GM19099 (cell line): ENCODE results near the gene GNAS-AS1.

Experiments used
- POLR2A ChIP-seq: IDR thresholded peaks from 3 replicates; pipeline ENCODE4 v1.6.1; 2011; ENCODE audit warnings: low read depth; ENCODE audit not compliant: insufficient read length; ENCODE audit errors: extremely low read depth

The GNAS-AS1 gene

DNA sequence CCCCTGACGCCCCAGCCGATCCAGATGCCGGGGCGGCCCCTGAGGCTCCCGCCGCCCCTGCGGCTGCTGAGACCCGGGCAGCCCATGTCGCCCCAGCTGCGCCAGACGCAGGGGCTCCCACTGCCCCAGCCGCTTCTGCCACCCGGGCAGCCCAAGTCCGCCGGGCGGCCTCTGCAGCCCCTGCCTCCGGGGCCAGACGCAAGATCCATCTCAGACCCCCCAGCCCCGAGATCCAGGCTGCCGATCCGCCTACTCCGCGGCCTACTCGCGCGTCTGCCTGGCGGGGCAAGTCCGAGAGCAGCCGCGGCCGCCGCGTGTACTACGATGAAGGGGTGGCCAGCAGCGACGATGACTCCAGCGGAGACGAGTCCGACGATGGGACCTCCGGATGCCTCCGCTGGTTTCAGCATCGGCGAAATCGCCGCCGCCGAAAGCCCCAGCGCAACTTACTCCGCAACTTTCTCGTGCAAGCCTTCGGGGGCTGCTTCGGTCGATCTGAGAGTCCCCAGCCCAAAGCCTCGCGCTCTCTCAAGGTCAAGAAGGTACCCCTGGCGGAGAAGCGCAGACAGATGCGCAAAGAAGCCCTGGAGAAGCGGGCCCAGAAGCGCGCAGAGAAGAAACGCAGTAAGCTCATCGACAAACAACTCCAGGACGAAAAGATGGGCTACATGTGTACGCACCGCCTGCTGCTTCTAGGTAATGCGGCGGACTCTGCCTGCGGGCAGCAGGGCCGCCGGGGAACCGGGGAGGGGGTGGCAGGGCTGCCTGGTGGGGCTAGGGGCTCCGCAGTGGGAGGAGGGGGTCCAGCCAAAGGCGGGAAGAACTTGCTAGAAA lies 4.2 kb upstream of the GNAS-AS1 start:
- no peak for TF ChIP-seq POLR2A

DNA sequence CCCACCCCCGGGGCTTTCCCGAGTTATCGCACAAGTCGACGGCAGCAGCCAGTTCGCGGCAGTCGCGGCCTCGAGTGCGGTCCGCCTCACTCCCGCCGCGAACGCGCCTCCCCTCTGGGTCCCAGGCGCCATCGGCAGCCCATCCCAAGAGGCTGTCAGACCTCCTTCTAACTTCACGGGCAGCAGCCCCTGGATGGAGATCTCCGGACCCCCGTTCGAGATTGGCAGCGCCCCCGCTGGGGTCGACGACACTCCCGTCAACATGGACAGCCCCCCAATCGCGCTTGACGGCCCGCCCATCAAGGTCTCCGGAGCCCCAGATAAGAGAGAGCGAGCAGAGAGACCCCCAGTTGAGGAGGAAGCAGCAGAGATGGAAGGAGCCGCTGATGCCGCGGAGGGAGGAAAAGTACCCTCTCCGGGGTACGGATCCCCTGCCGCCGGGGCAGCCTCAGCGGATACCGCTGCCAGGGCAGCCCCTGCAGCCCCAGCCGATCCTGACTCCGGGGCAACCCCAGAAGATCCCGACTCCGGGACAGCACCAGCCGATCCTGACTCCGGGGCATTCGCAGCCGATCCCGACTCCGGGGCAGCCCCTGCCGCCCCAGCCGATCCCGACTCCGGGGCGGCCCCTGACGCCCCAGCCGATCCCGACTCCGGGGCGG lies 3.4 kb upstream of the GNAS-AS1 start:
- no peak for TF ChIP-seq POLR2A

DNA sequence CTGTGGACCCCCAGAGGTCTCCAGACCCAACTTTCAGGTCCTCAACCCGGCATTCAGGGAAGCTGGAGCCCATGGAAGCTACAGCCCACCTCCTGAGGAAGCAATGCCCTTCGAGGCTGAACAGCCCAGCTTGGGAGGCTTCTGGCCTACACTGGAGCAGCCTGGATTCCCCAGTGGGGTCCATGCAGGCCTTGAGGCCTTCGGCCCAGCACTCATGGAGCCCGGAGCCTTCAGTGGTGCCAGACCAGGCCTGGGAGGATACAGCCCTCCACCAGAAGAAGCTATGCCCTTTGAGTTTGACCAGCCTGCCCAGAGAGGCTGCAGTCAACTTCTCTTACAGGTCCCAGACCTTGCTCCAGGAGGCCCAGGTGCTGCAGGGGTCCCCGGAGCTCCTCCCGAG lies 2.8 kb upstream of the GNAS-AS1 start:
- TF ChIP-seq POLR2A: no peak

DNA sequence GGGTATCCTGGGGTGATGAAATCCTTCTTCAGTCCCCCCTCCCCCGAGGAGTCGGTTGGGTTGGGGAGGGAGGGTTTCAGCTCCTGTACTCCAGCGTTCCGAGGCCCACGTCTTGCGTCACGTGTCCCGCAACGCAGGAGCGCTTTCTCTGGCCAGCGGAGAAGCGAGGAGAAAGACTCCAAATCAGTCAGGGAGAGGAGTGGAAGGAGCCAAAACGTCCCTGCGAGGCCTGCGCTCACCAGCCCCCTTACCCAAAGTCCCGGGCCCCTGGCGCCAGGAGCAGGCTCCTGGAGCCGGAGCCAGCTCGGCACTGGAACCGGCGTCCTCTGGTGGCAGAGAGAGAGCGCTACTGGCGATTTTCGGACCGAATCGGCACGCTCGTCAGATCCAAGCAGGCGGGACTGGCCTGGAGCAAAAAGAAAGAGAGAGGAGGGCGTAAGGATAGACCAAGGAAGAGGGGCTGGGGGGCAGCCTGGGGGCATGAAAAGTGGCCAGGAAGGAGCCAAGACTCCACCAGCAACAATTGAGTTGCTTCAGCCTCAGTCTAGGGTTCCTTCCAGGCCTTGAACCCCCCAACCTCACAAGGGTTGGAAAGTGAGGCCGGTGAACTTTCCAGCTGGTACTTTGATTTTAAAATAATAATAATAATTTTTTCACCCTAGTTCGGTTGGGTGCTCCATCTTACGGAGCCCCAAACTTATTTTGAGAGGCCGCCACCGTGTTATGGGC lies 2.0 kb upstream of the GNAS-AS1 start, which contains the start of gene GNAS:
Gene GNAS, plus strand, starts transcription at position 174 of the 729 bp plus-strand sequence.
- no peak for TF ChIP-seq POLR2A

DNA sequence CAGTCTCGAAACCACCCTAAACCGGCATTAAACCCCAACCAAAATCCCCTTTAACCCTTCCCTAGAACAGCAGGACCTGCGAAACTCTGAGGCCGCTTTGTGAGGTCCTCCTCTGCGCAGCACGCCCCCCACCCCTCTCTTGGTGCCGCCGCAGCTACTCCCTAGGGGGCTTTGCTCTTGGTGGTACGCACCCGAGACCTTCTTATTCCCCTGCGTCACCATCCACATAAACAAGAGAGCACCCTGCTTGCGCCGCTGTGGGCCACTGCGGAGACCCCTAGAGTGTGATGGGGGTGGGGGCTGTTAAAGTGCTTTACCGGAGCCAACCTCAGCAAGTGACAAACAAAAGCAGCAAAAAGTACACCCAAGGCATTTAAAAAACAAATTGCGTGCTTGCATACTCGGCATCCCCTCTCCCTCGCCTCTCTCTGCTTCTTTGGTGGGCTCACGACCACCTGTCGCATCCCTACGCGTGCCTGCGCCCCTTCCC lies 1.3 kb upstream of the GNAS-AS1 start:
- TF ChIP-seq POLR2A: no peak

DNA sequence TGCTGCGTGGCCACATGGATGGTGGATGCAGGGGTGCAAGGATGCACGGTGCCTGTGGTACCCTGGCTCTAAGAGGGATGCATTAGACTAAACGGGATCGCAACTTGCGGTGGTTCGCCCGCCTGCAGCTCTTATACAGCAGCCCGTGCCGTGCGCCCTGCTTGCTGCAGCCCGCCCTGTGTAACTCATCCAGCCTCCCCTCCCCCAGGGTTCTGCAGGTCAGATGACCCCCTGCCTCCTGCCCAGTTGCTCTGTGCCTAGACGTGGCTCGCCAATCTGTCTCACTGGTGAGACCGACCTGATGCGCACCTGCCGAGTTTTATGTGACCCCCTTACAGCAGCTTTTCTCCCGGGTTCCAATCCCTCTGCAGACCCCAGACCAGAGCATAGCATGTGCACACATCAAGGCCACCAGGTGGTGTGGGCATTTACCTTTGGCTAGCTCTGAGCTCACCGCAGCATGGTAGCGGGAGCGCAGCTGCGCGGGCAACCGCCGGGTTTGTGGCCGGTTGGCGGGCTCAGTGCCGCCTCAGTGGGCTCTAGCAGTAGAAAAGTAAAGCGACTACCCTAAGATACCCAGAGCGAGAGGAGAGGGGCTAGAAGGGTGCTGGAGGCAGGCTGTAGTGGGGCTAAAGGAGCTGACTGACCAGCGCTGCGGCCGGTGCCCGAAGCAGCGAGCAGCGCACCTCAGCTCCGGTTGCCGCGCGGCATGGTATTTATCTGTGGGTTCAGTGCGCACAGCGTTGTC lies 693 bp upstream of the GNAS-AS1 start:
- no peak for TF ChIP-seq POLR2A

DNA sequence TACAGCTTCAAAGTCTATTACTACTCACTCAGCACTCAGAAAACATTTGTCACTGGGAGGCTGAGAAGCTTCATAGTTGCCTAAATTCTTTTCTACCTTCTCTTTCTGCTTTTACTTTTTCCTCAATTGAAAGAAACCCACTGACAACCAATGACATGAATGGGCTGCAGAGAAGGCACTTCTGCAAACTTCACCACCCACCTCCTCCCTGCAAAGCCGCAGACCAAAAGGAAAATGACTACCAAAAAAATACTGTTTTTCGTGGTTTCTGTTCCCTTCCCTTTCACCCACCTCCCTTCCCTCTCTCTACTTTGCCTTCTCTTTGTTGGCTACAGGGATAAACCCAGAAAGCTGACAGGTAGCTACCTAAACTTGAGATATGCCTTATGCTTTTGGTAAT lies 3.2 kb downstream of the GNAS-AS1 start:
- no peak for TF ChIP-seq POLR2A

DNA sequence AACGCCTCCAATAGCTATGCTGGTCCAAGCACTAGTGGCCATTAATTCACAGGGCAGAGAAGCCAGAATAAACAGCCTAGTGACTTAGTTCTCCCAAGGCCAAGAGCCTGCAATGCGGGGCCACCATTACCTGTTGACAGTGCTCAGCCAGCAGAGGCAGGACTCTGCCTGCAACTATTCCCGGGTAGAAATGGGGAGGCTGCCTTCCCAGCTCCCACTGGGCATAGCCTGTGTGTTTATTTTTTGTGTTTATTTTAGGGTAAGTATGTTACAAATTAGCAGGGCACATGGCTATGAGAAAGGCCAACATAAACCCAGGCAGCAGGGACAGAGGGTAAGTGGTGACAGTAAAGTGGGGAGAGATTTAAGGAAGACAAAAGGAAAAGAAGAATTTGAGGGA lies 5.0 kb downstream of the GNAS-AS1 start:
- no peak for TF ChIP-seq POLR2A

DNA sequence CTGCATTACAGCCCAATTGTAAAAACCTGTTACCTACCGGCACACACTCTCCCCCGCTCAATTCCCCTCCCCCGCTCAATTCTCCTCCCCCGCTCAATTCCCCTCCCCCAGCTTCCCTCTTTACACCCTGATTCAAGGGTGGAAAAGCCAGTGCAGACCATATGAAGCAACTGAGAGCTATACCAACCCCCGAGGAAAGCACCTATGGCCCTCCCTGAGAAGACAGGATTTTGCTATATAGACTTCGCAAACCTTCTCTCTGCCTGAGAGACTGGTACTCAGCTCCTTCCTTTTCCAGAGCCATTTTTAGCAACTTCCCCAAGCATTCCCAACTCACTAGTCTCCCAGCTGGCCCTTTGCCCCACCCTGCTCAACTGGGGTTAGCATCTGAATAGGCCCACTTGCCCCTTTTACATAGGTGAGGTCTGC lies 7.6 kb downstream of the GNAS-AS1 start:
- TF ChIP-seq POLR2A: no peak

DNA sequence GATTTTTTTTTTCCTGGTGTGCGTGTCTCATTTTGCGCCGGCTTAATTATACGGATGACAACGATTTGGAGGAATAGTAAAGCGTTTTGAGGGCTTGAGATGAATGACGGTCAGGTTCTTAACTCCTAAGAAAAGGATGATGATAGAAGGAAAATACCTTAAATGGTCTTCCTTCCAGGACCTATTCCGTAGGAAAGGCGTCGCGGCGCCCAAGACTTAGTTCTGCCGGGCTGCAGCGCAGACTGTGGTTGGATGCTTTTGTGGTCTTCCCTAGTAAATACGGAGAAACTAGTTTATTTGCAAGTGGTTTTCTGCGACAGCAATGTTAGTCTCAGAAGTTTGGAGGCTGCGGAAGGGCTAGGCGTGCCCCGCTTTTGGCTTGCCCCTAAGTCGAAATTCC lies 8.4 kb downstream of the GNAS-AS1 start:
- no peak for TF ChIP-seq POLR2A

DNA sequence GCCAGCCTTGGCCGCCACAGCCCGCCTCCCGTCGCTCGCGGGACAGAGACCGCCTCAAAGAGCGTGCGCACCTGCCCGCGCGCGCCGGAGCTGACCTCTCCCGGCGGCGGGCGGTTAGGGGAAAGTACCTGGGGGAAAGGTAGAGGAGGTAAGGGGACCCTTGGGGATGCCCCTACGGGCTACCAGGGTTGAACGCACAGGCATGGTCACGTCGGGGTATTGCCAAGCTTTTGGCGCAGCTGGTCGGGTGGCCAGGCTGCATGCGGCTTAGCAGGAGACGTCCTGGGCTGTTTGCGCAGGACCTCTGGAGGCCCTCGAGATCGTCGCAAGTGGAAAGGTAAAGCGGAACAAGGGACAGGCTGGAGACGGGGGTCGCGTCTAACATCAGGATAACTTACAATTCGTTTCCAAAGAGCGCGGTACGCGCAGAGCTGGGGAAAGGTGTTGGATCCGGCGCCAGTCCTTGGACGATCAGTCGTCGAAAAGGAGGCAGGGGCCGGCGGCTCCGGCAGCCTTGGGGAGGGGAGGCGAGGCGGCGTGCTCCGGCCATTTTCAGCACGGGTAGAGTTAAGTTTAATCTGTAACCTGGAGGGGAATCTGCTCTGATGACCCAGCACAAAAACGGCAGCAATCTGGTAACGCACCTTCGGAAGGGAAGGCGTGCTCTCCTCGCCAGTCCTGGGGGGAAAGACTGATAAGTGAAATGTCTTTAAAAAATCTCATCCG lies 9.0 kb downstream of the GNAS-AS1 start:
- TF ChIP-seq POLR2A: no peak

DNA sequence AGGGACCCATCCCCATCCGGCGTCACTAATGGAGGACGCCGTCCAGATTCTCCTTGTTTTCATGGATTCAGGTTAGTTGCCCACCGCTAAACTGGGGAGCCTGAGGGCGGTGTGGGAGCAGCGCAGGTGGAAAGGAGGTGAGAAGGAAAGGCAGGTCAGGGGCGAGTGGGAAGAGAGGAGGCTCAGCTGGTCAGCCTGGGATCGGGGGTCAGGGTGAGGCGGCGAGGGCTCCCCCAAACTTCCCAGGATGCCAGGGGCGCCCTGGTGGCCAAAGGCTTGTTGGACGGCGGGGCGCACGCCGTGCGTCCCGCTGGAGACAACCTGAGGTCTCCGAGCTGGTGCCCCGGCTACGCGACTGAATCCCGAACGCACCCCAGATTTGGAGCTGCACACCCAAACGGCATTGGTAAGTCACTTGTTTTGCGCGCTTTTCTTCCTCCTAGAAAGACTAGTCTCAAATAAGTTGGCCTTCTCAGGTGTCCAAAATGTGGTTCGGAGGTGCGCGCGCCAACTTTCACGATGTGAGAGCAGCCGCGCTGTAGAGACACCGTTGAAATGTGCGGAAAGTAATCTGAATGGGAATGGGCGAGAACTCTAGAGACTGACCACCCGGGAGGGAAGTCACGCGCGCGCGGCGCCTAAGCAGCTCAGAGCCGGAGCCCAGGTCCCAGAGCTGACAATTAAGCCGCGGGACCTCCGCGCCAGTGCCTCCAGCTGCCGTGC lies 9.7 kb downstream of the GNAS-AS1 start:
- TF ChIP-seq POLR2A: no peak

DNA sequence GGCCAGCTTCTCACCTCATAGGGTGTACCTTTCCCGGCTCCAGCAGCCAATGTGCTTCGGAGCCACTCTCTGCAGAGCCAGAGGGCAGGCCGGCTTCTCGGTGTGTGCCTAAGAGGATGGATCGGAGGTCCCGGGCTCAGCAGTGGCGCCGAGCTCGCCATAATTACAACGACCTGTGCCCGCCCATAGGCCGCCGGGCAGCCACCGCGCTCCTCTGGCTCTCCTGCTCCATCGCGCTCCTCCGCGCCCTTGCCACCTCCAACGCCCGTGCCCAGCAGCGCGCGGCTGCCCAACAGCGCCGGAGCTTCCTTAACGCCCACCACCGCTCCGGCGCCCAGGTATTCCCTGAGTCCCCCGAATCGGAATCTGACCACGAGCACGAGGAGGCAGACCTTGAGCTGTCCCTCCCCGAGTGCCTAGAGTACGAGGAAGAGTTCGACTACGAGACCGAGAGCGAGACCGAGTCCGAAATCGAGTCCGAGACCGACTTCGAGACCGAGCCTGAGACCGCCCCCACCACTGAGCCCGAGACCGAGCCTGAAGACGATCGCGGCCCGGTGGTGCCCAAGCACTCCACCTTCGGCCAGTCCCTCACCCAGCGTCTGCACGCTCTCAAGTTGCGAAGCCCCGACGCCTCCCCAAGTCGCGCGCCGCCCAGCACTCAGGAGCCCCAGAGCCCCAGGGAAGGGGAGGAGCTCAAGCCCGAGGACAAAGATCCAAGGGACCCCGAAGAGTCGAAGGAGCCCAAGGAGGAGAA lies 10.5 kb downstream of the GNAS-AS1 start:
- no peak for TF ChIP-seq POLR2A

DNA sequence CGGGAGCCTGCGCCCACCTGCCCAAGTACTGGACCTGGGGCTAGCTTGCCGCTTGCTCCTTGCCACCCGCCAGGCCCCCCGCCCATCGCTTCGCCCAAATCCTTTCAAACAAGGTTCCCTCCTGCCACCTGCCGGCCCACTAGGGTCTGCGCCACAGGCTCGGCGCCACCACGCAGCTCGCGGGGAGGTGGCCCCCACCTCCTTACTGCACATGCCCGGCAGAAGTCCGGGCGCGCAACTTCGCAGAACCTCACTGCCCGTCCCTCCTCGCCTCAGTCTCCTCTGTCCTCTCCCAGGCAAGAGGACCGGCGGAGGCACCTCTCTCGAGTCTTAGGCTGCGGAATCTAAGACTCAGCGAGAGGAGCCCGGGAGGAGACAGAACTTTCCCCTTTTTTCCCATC lies 11.2 kb downstream of the GNAS-AS1 start:
- TF ChIP-seq POLR2A: no peak
